ENCODE data around the gene FOS. TPM values are rescaled to one million over a fixed set of nuclear protein-coding genes. Genes with fewer than 3 reads are reported as not detected.
A peak's percentile ranks its signal among the peaks of the same experiment; 100 is the strongest.

The FOS gene
- total and polyA plus RNA-seq, 4 donors = 63.7 to 879 (median 131) TPM

GRCh38 chr14:75230140-75230792 is 48.4 kb upstream of the FOS start:
- no peak for TF ChIP-seq CTCF (IDR thresholded peaks at IDR 0.05; ENCODE audit: control extremely low read depth, extremely low read depth)
- no peak for DNase-seq
- WGBS, 2 donors = 51 to 54% methylated on average over 6 of the region's 6 CpGs

GRCh38 chr14:75231320-75231719 is 47.3 kb upstream of the FOS start:
- H3K9ac ChIP-seq (ENCODE audit: insufficient read depth in 1 of 2, low read length in 2 of 2) = no peak overlapping the region
- WGBS, 2 donors = 76 to 93% methylated on average over 2 of the region's 2 CpGs
- H3K27ac ChIP-seq (ENCODE audit: low read depth in 1 of 2, low read length in 1 of 2) = no peak overlapping the region

More at GRCh38 chr14:75230140-75230792, 48.4 kb upstream of the FOS start:
- Histone ChIP-seq H3K4me1 (ENCODE audit: control insufficient read depth in 5 of 5, insufficient read depth in 5 of 5, low read length in 5 of 5) (peaks cover 0 to 7% (median 0%) of the 10 kb centered on the region in 5 donors), H3K36me3 (ENCODE audit: control insufficient read depth in 4 of 4, insufficient read depth in 4 of 4, low read length in 4 of 4) (no peaks in the 10 kb centered on the region), H3K4me3 (no peak overlapping the region), H3K27ac (ENCODE audit: low read depth in 1 of 2, low read length in 1 of 2) (peak overlapping the region in 1 of 2 donors; percentile 32), H3K27me3 (ENCODE audit: control insufficient read depth in 3 of 3, insufficient read depth in 3 of 3, low read length in 2 of 3) (no peaks in the 10 kb centered on the region), H3K9me3 (ENCODE audit: control insufficient read depth in 4 of 4, insufficient read depth in 3 of 4, low read length in 3 of 4) (peaks cover 0 to 3% (median 0%) of the 10 kb centered on the region in 4 donors), H3K9ac (ENCODE audit: insufficient read depth in 1 of 2, low read length in 2 of 2) (no peak overlapping the region)
- ATAC-seq (ENCODE audit: insufficient read depth, low FRiP score) = peak; percentile 66

GRCh38 chr14:75232191-75232590 is 46.4 kb upstream of the FOS start:
- H3K9me3 ChIP-seq (ENCODE audit: control insufficient read depth in 4 of 4, insufficient read depth in 3 of 4, low read length in 3 of 4) = peaks cover 0 to 3% (median 0%) of the 10 kb centered on the region in 4 donors
- no peak for TF ChIP-seq CTCF (IDR thresholded peaks at IDR 0.05; ENCODE audit: control extremely low read depth, extremely low read depth)
- no peak overlapping the region for H3K4me3 ChIP-seq
- H3K36me3 ChIP-seq (ENCODE audit: control insufficient read depth in 4 of 4, insufficient read depth in 4 of 4, low read length in 4 of 4) = no peaks in the 10 kb centered on the region
- no peak overlapping the region for H3K9ac ChIP-seq (ENCODE audit: insufficient read depth in 1 of 2, low read length in 2 of 2)
- no peak for DNase-seq
- WGBS, 2 donors = 96 to 98% methylated on average over 1 of the region's 1 CpG
- ATAC-seq (ENCODE audit: insufficient read depth, low FRiP score) = no peak
- H3K27ac ChIP-seq (ENCODE audit: low read depth in 1 of 2, low read length in 1 of 2) = no peak overlapping the region
- H3K4me1 ChIP-seq (ENCODE audit: control insufficient read depth in 5 of 5, insufficient read depth in 5 of 5, low read length in 5 of 5) = peaks cover 0 to 8% (median 3%) of the 10 kb centered on the region in 5 donors
- no peaks in the 10 kb centered on the region for H3K27me3 ChIP-seq (ENCODE audit: control insufficient read depth in 3 of 3, insufficient read depth in 3 of 3, low read length in 2 of 3)

More at GRCh38 chr14:75231320-75231719, 47.3 kb upstream of the FOS start:
- H3K27me3 ChIP-seq (ENCODE audit: control insufficient read depth in 3 of 3, insufficient read depth in 3 of 3, low read length in 2 of 3) = no peaks in the 10 kb centered on the region
- peaks cover 0 to 3% (median 0%) of the 10 kb centered on the region in 4 donors for H3K9me3 ChIP-seq (ENCODE audit: control insufficient read depth in 4 of 4, insufficient read depth in 3 of 4, low read length in 3 of 4)
- no peak overlapping the region for H3K4me3 ChIP-seq
- ATAC-seq (ENCODE audit: insufficient read depth, low FRiP score) (no peak), DNase-seq (no peak)
- H3K4me1 ChIP-seq (ENCODE audit: control insufficient read depth in 5 of 5, insufficient read depth in 5 of 5, low read length in 5 of 5) = peaks cover 0 to 7% (median 0%) of the 10 kb centered on the region in 5 donors
- TF ChIP-seq CTCF (IDR thresholded peaks at IDR 0.05; ENCODE audit: control extremely low read depth, extremely low read depth) = no peak
- no peaks in the 10 kb centered on the region for H3K36me3 ChIP-seq (ENCODE audit: control insufficient read depth in 4 of 4, insufficient read depth in 4 of 4, low read length in 4 of 4)
